Left lung (tissue), 10 donors: Measurements from ENCODE around the gene C21orf58. TPM values are rescaled to one million over a fixed set of nuclear protein-coding genes. Genes with fewer than 3 reads are reported as not detected.

Experiments
- ATAC-seq: fragments of 200-7000 bp; cut with Tn5 transposase; one replicate; pipeline ENCODE4 v1.9.1; 2020; ENCODE audit warnings: moderate library complexity
- DNase-seq, 4 donors: peaks; one replicate each; pipeline ENCODE4 v3.0.0-alpha.2; 2013 to 2020
- H3K27ac ChIP-seq, 2 donors: fragments of 200-600 bp; sonication (generic) in 1 of 2; one replicate each; pipeline versions ENCODE4 v1.5.0 to v1.8.0; 2020 to 2021
- H3K27me3 ChIP-seq, 2 donors: fragments of 200-600 bp; sonication (generic) in 1 of 2; one replicate each; pipeline versions ENCODE4 v1.5.0 to v1.8.0; 2020 to 2021
- H3K36me3 ChIP-seq, 2 donors: fragments of 200-600 bp; sonication (generic) in 1 of 2; one replicate each; pipeline versions ENCODE4 v1.5.0 to v1.8.0; 2020 to 2021
- H3K4me1 ChIP-seq, 2 donors: fragments of 200-600 bp; one replicate each; pipeline ENCODE4 v1.8.0; 2021
- H3K4me3 ChIP-seq, 2 donors: fragments of 200-600 bp; sonication (generic) in 1 of 2; one replicate each; pipeline versions ENCODE4 v1.5.0 to v1.8.0; 2020 to 2021; ENCODE audit warnings: mild to moderate bottlenecking in 1 of 2
- H3K9me3 ChIP-seq, 2 donors: fragments of 200-600 bp; sonication (generic) in 1 of 2; one replicate each; pipeline versions ENCODE4 v1.5.0 to v1.8.0; 2020 to 2021
- CTCF ChIP-seq, 2 donors: fragments of 200-600 bp; sonication (generic) in 1 of 2; IDR thresholded peaks; one replicate each; pipeline versions ENCODE4 v1.5.0 to v1.8.0; 2021; ENCODE audit warnings: antibody characterized with exemption in 2 of 2
- intact Hi-C, 2 donors: fragments of 100-400 bp; cut with DNase I; formaldehyde crosslinking; loops; one replicate each; pipeline versions ENCODE4 v1.11.2 to v1.14.2; 2022
- polyA plus RNA-seq, 6 donors: library from polyadenylated mRNA; unstranded; fragments of 120-200 nt; gene quantifications; one replicate each; pipeline ENCODE4 v1.2.1, GENCODE V29; 2013; ENCODE audit not compliant: insufficient read length in 6 of 6
- total RNA-seq, 2 donors: library from RNA; stranded (reverse); fragmentation: NEBNext Ultra II Directional; extraction: Animal tissue kit (Norgen Biotek cat#: 25700); gene quantifications; one replicate each; pipeline ENCODE4 v1.2.1, GENCODE V29; 2021
- donor health status: DM: no; HTN: yes; CAD: no.
- donor health status: DM: no; HTN: no; CAD: no.

The C21orf58 gene
- total and polyA plus RNA-seq, 8 donors, result 5.8 to 24.6 (median 19.4) TPM

DNA sequence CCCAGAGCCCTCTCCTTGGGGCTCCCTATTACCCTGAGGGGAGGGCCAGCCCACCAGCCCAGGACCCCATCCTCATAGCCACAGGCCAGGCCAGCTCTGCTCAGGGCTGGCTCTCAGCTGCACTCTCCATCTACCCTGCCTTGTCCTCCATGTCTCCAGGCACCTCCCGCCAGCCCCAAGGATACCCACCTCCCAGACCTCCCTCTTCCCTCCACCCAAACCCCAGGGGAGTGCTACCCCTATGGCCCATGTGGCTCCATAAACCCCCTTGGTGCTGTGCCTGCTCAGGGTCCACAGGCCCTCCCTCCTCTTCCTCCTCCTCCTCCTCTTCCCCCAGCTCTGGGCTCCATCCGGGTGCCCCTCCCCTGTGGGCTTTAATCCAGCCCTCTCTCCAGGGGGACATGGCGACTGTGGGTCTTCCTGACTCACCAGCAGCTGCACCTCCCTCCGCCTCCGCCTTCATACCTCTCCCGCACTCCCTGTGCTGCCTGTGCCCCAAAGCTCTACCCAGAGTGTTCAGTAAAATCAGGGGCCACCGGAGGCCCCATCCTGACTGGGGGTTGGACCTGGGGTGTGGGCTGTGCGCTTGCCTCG lies 28.4 kb downstream of the C21orf58 start:
- DNase-seq, result no peak
- intact Hi-C loops, result no loop called here

GRCh38 chr21:46294647-46295176 lies 29.0 kb downstream of the C21orf58 start:
- DNase-seq (no peak), ATAC-seq (no peak)
- Histone ChIP-seq H3K4me3 (no peak overlapping the region), H3K27me3 (peaks cover 0 to 20% of the 10 kb centered on the region in 2 donors), H3K27ac (no peak overlapping the region), H3K9me3 (no peaks in the 10 kb centered on the region), H3K36me3 (peaks cover 0 to 13% of the 10 kb centered on the region in 2 donors), H3K4me1 (peaks cover 0 to 21% of the 10 kb centered on the region in 2 donors)
- intact Hi-C loops, result no loop called here
- no peak for TF ChIP-seq CTCF (IDR thresholded peaks at IDR 0.05)

More for the DNA sequence above, 28.4 kb downstream of the C21orf58 start:
- peaks cover 0 to 13% of the 10 kb centered on the region in 2 donors for H3K36me3 ChIP-seq
- H3K9me3 ChIP-seq, result no peaks in the 10 kb centered on the region
- ATAC-seq, result no peak
- no peak overlapping the region for H3K4me3 ChIP-seq
- H3K4me1 ChIP-seq, result peaks cover 0 to 21% of the 10 kb centered on the region in 2 donors
- H3K27me3 ChIP-seq, result peaks cover 0 to 20% of the 10 kb centered on the region in 2 donors
- no peak overlapping the region for H3K27ac ChIP-seq
- TF ChIP-seq CTCF (IDR thresholded peaks at IDR 0.05), result no peak

DNA sequence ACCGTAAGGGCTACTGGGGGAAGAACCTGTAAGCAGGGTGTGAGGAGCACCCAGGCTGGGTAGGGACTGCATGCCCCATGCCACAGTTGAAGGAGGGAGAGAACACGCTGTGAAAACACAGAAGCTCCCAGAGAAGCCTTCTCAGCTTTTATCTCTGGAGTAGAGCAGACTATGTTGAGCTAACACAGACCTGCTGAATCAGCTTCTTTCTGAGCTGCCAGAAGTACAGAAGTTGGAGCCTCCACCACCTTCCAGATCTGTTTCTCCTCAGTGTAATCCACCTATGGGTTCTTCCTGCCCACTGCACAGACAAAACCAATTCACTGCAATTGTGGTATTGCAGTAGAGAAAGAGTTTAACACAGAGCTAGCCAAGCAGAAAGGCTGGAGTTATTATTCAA lies 32.1 kb downstream of the C21orf58 start:
- H3K27ac ChIP-seq, result no peak overlapping the region
- H3K4me1 ChIP-seq, result peaks cover 0 to 30% of the 10 kb centered on the region in 2 donors
- no peak overlapping the region for H3K4me3 ChIP-seq
- intact Hi-C loops, result no loop called here
- peaks cover 0 to 3% of the 10 kb centered on the region in 2 donors for H3K27me3 ChIP-seq
- DNase-seq, result no peak
- no peak for TF ChIP-seq CTCF (IDR thresholded peaks at IDR 0.05)
- ATAC-seq, result no peak
- peaks cover 0 to 20% of the 10 kb centered on the region in 2 donors for H3K36me3 ChIP-seq
- no peaks in the 10 kb centered on the region for H3K9me3 ChIP-seq

DNA sequence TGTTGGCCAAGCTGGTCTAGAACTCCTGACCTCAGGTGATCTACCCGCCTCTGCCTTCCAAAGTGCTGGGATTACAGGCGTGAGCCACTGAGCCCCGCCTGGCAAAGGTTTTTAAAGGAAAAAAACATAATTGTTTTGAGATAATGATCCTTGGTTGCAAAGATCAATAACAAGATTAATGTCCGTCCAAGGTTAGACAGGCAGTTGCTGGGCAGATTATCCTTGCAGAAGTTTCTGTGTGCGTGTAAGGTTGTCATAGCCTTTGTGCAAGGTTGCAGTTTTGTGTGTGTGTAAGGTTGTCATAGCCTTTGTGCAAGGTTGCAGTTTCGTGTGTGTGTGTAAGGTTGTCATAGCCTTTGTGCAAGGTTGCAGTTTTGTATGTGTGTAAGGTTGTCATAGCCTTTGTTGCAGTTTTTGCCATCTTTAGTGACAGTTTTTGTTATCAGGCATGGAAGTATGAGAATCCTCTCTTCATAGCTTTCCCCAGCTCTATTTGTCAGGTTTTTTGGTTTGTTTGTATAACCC lies 34.0 kb downstream of the C21orf58 start:
- H3K36me3 ChIP-seq, result peaks cover 0 to 20% of the 10 kb centered on the region in 2 donors
- peaks cover 6 to 34% of the 10 kb centered on the region in 2 donors for H3K4me1 ChIP-seq
- ATAC-seq (no peak), DNase-seq (no peak)
- H3K9me3 ChIP-seq, result no peaks in the 10 kb centered on the region
- H3K4me3 ChIP-seq, result no peak overlapping the region
- H3K27me3 ChIP-seq, result no peaks in the 10 kb centered on the region
- intact Hi-C loops, result no loop called here
- no peak for TF ChIP-seq CTCF (IDR thresholded peaks at IDR 0.05)
- no peak overlapping the region for H3K27ac ChIP-seq

DNA sequence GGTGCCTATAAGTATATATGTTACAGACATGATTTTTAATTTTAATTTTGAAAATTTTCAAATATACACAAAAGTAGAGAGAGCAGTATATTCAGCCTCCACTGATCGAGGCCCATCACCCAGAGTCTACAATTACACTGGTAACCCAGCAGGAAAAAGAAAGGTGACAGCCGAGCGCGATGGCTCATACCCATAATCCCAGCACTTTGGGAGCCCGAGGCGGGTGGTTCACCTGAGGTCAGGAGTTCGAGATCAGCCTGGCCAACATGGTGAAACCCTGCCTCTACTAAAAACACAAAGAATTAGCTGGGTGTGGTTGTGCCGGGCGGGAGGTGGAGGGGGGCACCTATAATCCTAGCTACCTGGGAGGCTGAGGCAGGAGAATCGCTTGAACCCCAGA lies 36.1 kb downstream of the C21orf58 start:
- no peaks in the 10 kb centered on the region for H3K9me3 ChIP-seq
- peaks cover 0 to 35% of the 10 kb centered on the region in 2 donors for H3K36me3 ChIP-seq
- intact Hi-C loops, result no loop called here
- TF ChIP-seq CTCF (IDR thresholded peaks at IDR 0.05), result no peak
- H3K4me3 ChIP-seq, result peak overlapping the region in 1 of 2 donors; percentile 75
- DNase-seq (no peak), ATAC-seq (no peak)
- no peaks in the 10 kb centered on the region for H3K27me3 ChIP-seq
- H3K27ac ChIP-seq, result no peak overlapping the region
- peaks cover 26 to 55% of the 10 kb centered on the region in 2 donors for H3K4me1 ChIP-seq
